Breast epithelium (tissue), 4 donors: ENCODE results near the gene SLC35A3. TPM values are rescaled to one million over a fixed set of nuclear protein-coding genes. Genes with fewer than 3 reads are reported as not detected.

Experiments
- DNase-seq, 2 donors: peaks; one replicate each; pipeline ENCODE4 v3.0.0-alpha.2; 2019; ENCODE audit warnings: low spot score in 2 of 2
- H3K27ac ChIP-seq, 2 donors: fragments of 200-600 bp; sonication (generic) in 1 of 2; one replicate each; pipeline ENCODE4 v1.5.1; 2016 to 2019; ENCODE audit warnings: mild to moderate bottlenecking in 1 of 2
- H3K27me3 ChIP-seq, 2 donors: fragments of 200-600 bp; sonication (generic) in 1 of 2; one replicate each; pipeline versions ENCODE4 v1.5.1 to v1.6.0; 2017 to 2019; ENCODE audit warnings: control low read depth in 1 of 2, mild to moderate bottlenecking in 1 of 2
- H3K36me3 ChIP-seq: fragments of 200-600 bp; one replicate; pipeline ENCODE4 v1.5.1; 2019
- H3K4me1 ChIP-seq, 2 donors: fragments of 200-600 bp; sonication (generic); one replicate each; pipeline ENCODE4 v1.5.1; 2016 to 2019; ENCODE audit warnings: control low read depth in 1 of 2
- H3K4me3 ChIP-seq, 3 donors: fragments of 200-600 bp; sonication (generic); 1 replicate in 2 of 3; 2 replicates in 1 of 3; pipeline ENCODE4 v1.5.1; 2016 to 2019; ENCODE audit warnings: mild to moderate bottlenecking in 3 of 3, moderate library complexity in 2 of 3
- H3K9me3 ChIP-seq, 2 donors: fragments of 200-600 bp; sonication (generic) in 1 of 2; one replicate each; pipeline ENCODE4 v1.5.1; 2016 to 2019; ENCODE audit warnings: control low read depth in 1 of 2
- CTCF ChIP-seq, 3 donors: fragments of 450-650 bp; IDR thresholded peaks; one replicate each; pipeline ENCODE4 v1.5.1; 2016 to 2017; ENCODE audit warnings: antibody characterized with exemption in 3 of 3, mild to moderate bottlenecking in 3 of 3, moderate library complexity in 3 of 3
- POLR2A ChIP-seq: fragments of 450-650 bp; IDR thresholded peaks from one replicate; pipeline ENCODE4 v1.6.1; 2016; ENCODE audit warnings: antibody characterized with exemption, mild to moderate bottlenecking, moderate library complexity
- POLR2AphosphoS5 ChIP-seq, 3 donors: sonication (generic); formaldehyde crosslinking; IDR thresholded peaks; one replicate each; pipeline ENCODE4 v1.6.1; 2017; ENCODE audit warnings: antibody characterized with exemption in 3 of 3
- intact Hi-C: fragments of 100-400 bp; cut with DNase I; formaldehyde crosslinking; loops from one replicate; pipeline ENCODE4 v1.15.1; 2023; ENCODE audit warnings: low total_unique reads
- total RNA-seq, 3 donors: library from RNA; depleted of rRNA; stranded (reverse); fragments of >200 nt; gene quantifications; one replicate each; pipeline ENCODE4 v1.1.0, GENCODE V29; 2016

SLC35A3 gene
- total RNA-seq, 3 donors from 2014 or later, result 31.8 to 41.7 (median 36.5) TPM

- Histone ChIP-seq H3K9me3 (peaks cover 0 to 9% of the 10 kb centered on the region in 2 donors), H3K27me3 (no peaks in the 10 kb centered on the region), H3K4me3 (no peak overlapping the region), H3K27ac (no peak overlapping the region), H3K4me1 (no peaks in the 10 kb centered on the region), H3K36me3 (no peaks in the 10 kb centered on the region)
- TF ChIP-seq POLR2A, result no peak
- no peak for TF ChIP-seq POLR2AphosphoS5 (IDR thresholded peaks at IDR 0.05)
- TF ChIP-seq CTCF (IDR thresholded peaks at IDR 0.05), result no peak
- no peak for DNase-seq
- intact Hi-C loops, result no loop called here
Observed at GRCh38 chr1:99996951-99997350, 27.2 kb downstream of the SLC35A3 start.

- no peak overlapping the region for H3K4me3 ChIP-seq
- peaks cover 0 to 5% of the 10 kb centered on the region in 2 donors for H3K9me3 ChIP-seq
- H3K4me1 ChIP-seq, result no peaks in the 10 kb centered on the region
- no peak overlapping the region for H3K27ac ChIP-seq
- TF ChIP-seq CTCF (IDR thresholded peaks at IDR 0.05), result no peak
- TF ChIP-seq POLR2A, result no peak
- no peak for TF ChIP-seq POLR2AphosphoS5 (IDR thresholded peaks at IDR 0.05)
- no peaks in the 10 kb centered on the region for H3K27me3 ChIP-seq
- H3K36me3 ChIP-seq, result no peaks in the 10 kb centered on the region
- DNase-seq, result no peak
- intact Hi-C loops, result loop anchor here (5.0 kb wide), 1 partner anchor 684 kb away; no protein-coding TSS in a partner anchor
Observed at GRCh38 chr1:100001462-100001861, 31.7 kb downstream of the SLC35A3 start.

GRCh38 chr1:100005424-100005823 lies 35.6 kb downstream of the SLC35A3 start:
- H3K36me3 ChIP-seq, result no peaks in the 10 kb centered on the region
- no peak for DNase-seq
- TF ChIP-seq CTCF (IDR thresholded peaks at IDR 0.05) (no peak), POLR2A (no peak), POLR2AphosphoS5 (IDR thresholded peaks at IDR 0.05) (no peak)
- no peak overlapping the region for H3K4me3 ChIP-seq
- no peak overlapping the region for H3K27ac ChIP-seq
- intact Hi-C loops, result loop anchor here (5.0 kb wide), 1 partner anchor 1042 kb away; no protein-coding TSS in a partner anchor
- no peaks in the 10 kb centered on the region for H3K27me3 ChIP-seq
- peaks cover 0 to 5% of the 10 kb centered on the region in 2 donors for H3K9me3 ChIP-seq
- H3K4me1 ChIP-seq, result no peaks in the 10 kb centered on the region

- no peaks in the 10 kb centered on the region for H3K27me3 ChIP-seq
- TF ChIP-seq POLR2A, result no peak
- TF ChIP-seq POLR2AphosphoS5 (IDR thresholded peaks at IDR 0.05), result no peak
- no peak for TF ChIP-seq CTCF (IDR thresholded peaks at IDR 0.05)
- peaks cover 0 to 5% of the 10 kb centered on the region in 2 donors for H3K9me3 ChIP-seq
- no peak for DNase-seq
- no peak overlapping the region for H3K27ac ChIP-seq
- no peaks in the 10 kb centered on the region for H3K4me1 ChIP-seq
- no peaks in the 10 kb centered on the region for H3K36me3 ChIP-seq
- intact Hi-C loops, result loop anchor here (5.0 kb wide), 1 partner anchor 1041 kb away; no protein-coding TSS in a partner anchor
- H3K4me3 ChIP-seq, result no peak overlapping the region
Observed at GRCh38 chr1:100006688-100007087, 36.9 kb downstream of the SLC35A3 start.

GRCh38 chr1:100009458-100009857 lies 39.7 kb downstream of the SLC35A3 start:
- Histone ChIP-seq H3K27me3 (no peaks in the 10 kb centered on the region), H3K4me1 (no peaks in the 10 kb centered on the region), H3K4me3 (no peak overlapping the region), H3K27ac (no peak overlapping the region), H3K9me3 (peaks cover 0 to 5% of the 10 kb centered on the region in 2 donors), H3K36me3 (no peaks in the 10 kb centered on the region)
- intact Hi-C loops, result loop anchor here (5.0 kb wide), 1 partner anchor 1038 kb away; no protein-coding TSS in a partner anchor
- DNase-seq, result no peak
- TF ChIP-seq CTCF (IDR thresholded peaks at IDR 0.05) (no peak), POLR2AphosphoS5 (IDR thresholded peaks at IDR 0.05) (no peak), POLR2A (no peak)
